ENCODE measurements around the gene CCDC27.

Gene CCDC27

GRCh38 chr1:3706651-3707297, 45.5 kb upstream of the CCDC27 start:
- Histone ChIP-seq H3K4me1 (peaks cover 11% of the 10 kb centered on the region), H3K36me3 (no peaks in the 10 kb centered on the region), H3K9me3 (no peaks in the 10 kb centered on the region), H3K4me3 (ENCODE audit: low read depth, low read length) (no peak overlapping the region), H3K27me3 (no peaks in the 10 kb centered on the region)
- no peak for TF ChIP-seq CTCF (IDR thresholded peaks at IDR 0.05; ENCODE audit: low read depth, low read length)
- DNase-seq: no peak

- no peak for DNase-seq
- Histone ChIP-seq H3K4me1 (peaks cover 15% of the 10 kb centered on the region), H3K27me3 (no peaks in the 10 kb centered on the region), H3K9me3 (no peaks in the 10 kb centered on the region), H3K36me3 (no peaks in the 10 kb centered on the region), H3K4me3 (ENCODE audit: low read depth, low read length) (no peak overlapping the region)
- no peak for TF ChIP-seq CTCF (IDR thresholded peaks at IDR 0.05; ENCODE audit: low read depth, low read length)
Observed at GRCh38 chr1:3707298-3707938, 44.8 kb upstream of the CCDC27 start.

- no peak for TF ChIP-seq CTCF (IDR thresholded peaks at IDR 0.05; ENCODE audit: low read depth, low read length)
- no peak for DNase-seq
- no peaks in the 10 kb centered on the region for H3K9me3 ChIP-seq
- H3K27me3 ChIP-seq: no peaks in the 10 kb centered on the region
- H3K4me1 ChIP-seq: peaks cover 15% of the 10 kb centered on the region
- no peaks in the 10 kb centered on the region for H3K36me3 ChIP-seq
- no peak overlapping the region for H3K4me3 ChIP-seq (ENCODE audit: low read depth, low read length)
Observed at GRCh38 chr1:3707939-3708328, 44.3 kb upstream of the CCDC27 start.

DNA sequence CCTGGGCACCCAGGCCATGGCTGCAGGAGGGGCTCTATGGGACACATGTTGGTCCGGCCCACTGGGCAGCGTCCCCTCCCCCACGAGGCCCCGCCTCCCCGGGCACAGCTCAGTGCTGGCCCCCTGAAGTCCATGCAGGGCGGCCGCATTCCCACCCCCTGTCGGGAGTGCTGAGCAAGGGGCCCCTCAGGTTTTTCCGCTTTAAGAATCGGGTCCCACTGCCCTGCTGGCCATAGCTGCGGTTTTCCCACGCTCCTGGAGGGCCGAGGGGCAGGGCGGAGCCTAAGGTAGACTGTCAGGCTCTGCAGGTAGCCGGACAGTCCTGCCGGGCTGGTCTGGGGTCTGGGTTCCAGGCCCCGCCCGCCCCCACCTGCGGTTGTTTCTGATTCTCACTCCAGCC, 43.5 kb upstream of the CCDC27 start:
- no peaks in the 10 kb centered on the region for H3K36me3 ChIP-seq
- H3K9me3 ChIP-seq: no peaks in the 10 kb centered on the region
- H3K4me3 ChIP-seq (ENCODE audit: low read depth, low read length): no peak overlapping the region
- no peaks in the 10 kb centered on the region for H3K27me3 ChIP-seq
- no peak for TF ChIP-seq CTCF (IDR thresholded peaks at IDR 0.05; ENCODE audit: low read depth, low read length)
- peaks cover 15% of the 10 kb centered on the region for H3K4me1 ChIP-seq
- no peak for DNase-seq

DNA sequence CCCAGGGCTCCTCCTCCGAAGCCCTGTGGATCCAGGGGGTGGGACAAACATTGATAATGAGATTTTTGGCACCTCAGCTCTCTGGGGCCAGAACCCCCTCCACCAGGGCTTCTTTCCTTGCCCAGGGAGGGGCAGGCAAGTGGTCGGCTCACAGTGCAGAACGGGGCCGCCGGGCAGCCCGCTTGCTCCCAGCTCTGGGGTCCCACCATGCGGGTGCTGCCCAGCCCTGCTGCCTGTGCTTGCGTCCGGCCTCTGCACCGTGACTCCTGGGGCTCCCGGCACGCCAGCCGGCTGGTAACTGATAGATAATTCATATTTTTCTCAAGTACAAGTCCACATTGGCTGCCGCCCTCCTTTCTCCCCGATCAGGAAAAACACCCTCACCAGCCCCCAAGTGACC, 42.0 kb upstream of the CCDC27 start:
- no peak for DNase-seq
- Histone ChIP-seq H3K9me3 (no peaks in the 10 kb centered on the region), H3K4me3 (ENCODE audit: low read depth, low read length) (no peak overlapping the region), H3K36me3 (no peaks in the 10 kb centered on the region), H3K4me1 (peaks cover 15% of the 10 kb centered on the region), H3K27me3 (no peaks in the 10 kb centered on the region)
- no peak for TF ChIP-seq CTCF (IDR thresholded peaks at IDR 0.05; ENCODE audit: low read depth, low read length)

- no peak for DNase-seq
- Histone ChIP-seq H3K4me1 (peaks cover 21% of the 10 kb centered on the region), H3K27me3 (no peaks in the 10 kb centered on the region)
Observed at GRCh38 chr1:3711381-3711779, 40.9 kb upstream of the CCDC27 start.

More at GRCh38 chr1:3711381-3711779, 40.9 kb upstream of the CCDC27 start:
- TF ChIP-seq CTCF (IDR thresholded peaks at IDR 0.05; ENCODE audit: low read depth, low read length): no peak
- Histone ChIP-seq H3K9me3 (no peaks in the 10 kb centered on the region), H3K36me3 (no peaks in the 10 kb centered on the region), H3K4me3 (ENCODE audit: low read depth, low read length) (no peak overlapping the region)
